Right forelimb (tissue), 1 donor: ENCODE results near the gene CXorf65.

Experiments
- DNase-seq: peaks from one replicate; pipeline ENCODE4 v3.0.0-alpha.2; 2018

CXorf65 gene

GRCh38 chrX:71106427-71106826, at the start of gene CXorf65:
Gene CXorf65 (minus strand): TSS chrX:71106740. CDS start chrX:71106556, 184 bp downstream.
- no peak for DNase-seq

- DNase-seq = no peak
These were observed 48.1 kb upstream of the CXorf65 start for GRCh38 chrX:71154641-71155040.

GRCh38 chrX:71154196-71154595, 47.7 kb upstream of the CXorf65 start:
- no peak for DNase-seq

GRCh38 chrX:71151366-71151765, 44.8 kb upstream of the CXorf65 start:
- DNase-seq = no peak

GRCh38 chrX:71148278-71148663, 41.7 kb upstream of the CXorf65 start:
- no peak for DNase-seq

- DNase-seq = no peak
These were observed 41.1 kb upstream of the CXorf65 start for GRCh38 chrX:71147496-71148277.

- peak; percentile 51 for DNase-seq
These were observed 38.1 kb upstream of the CXorf65 start, which contains the start of gene NLGN3 for GRCh38 chrX:71144651-71145050. Gene NLGN3 (plus strand): TSS chrX:71144841. CDS start chrX:71147750, 2,909 bp downstream.

- DNase-seq = no peak
These were observed 37.0 kb upstream of the CXorf65 start for GRCh38 chrX:71143508-71143907.

GRCh38 chrX:71140440-71140839, 33.9 kb upstream of the CXorf65 start:
- no peak for DNase-seq

GRCh38 chrX:71131510-71131909, 25.0 kb upstream of the CXorf65 start:
- no peak for DNase-seq

GRCh38 chrX:71128915-71129765, 22.6 kb upstream of the CXorf65 start:
- peak; percentile 76 for DNase-seq

GRCh38 chrX:71128166-71128833, 21.8 kb upstream of the CXorf65 start:
- DNase-seq = no peak

- no peak for DNase-seq
These were observed 12.5 kb upstream of the CXorf65 start for GRCh38 chrX:71118985-71119535.

- peak; percentile 87 for DNase-seq
These were observed 11.8 kb upstream of the CXorf65 start, which contains the start of gene MED12 for GRCh38 chrX:71118032-71118984. Gene MED12 (plus strand): TSS chrX:71118596. CDS start chrX:71118755, 159 bp downstream.

GRCh38 chrX:71117358-71117757, 10.8 kb upstream of the CXorf65 start:
- DNase-seq = no peak

- no peak for DNase-seq
These were observed 5.4 kb upstream of the CXorf65 start for GRCh38 chrX:71111921-71112431.

GRCh38 chrX:71111141-71111843, 4.8 kb upstream of the CXorf65 start, which contains the start of gene IL2RG:
Gene IL2RG (minus strand): TSS chrX:71111577. CDS start chrX:71111539, 38 bp downstream.
- no peak for DNase-seq

GRCh38 chrX:71109051-71109450, 2.5 kb upstream of the CXorf65 start:
- no peak for DNase-seq

GRCh38 chrX:71107762-71108360, 1.3 kb upstream of the CXorf65 start:
- DNase-seq = no peak

GRCh38 chrX:71107245-71107644, 705 bp upstream of the CXorf65 start:
- no peak for DNase-seq
